Stimulated activated CD8-positive, alpha-beta memory T cell treated with anti-CD3 and anti-CD28 coated beads, Interleukin-12 subunit alpha, Interleukin-12 subunit beta, amount 100 ng/mL, for 24 hours (primary cell): ENCODE data around the gene ASXL1.
"Not testable (repeated sequence)": the region's sequence is repeated elsewhere in the genome, so short reads cannot be mapped to it uniquely, and the experiment has no call there.

ENCODE experiments used
- DNase-seq: peaks from one replicate; pipeline ENCODE4 v3.0.0-alpha.2; 2020; ENCODE audit errors: extremely low read depth

The ASXL1 gene

DNA sequence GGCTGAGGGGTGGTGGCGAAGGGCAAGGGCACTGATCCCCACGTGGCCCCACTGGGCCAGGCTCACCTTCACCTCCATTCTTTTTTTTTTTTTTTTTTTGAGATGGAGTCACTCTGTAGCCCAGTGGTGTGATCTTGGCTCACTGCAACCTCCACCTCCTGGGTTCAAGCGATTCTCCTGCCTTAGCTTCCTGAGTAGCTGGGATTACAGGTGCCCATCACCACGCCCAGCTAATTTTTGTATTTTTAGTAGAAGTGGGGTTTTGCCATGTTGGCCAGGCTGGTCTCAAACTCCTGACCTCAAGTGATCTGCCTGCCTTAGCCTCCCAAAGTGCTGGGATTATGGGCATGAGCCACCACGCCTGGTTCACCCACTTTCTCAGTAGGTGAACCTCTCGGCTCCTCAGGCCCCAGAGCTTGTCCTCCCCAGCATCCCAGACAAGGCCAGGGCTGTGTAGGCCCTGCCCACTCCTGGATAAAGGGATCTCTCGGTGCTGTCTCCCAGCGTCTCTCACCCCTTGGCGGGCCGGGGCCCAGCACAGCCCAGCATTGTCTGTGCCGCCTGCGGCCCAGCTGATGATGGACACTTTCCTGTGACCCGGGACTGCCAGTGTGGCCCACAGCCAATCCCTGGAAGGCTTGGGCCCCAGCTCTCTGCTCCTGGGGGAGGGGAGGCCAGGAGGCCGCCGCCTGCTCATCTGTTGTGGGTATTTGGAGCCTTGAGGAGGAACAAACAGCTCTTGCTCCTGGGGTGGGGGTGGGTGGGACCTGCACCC lies 108.0 kb downstream of the ASXL1 start:
- DNase-seq: not testable (repeated sequence)

DNA sequence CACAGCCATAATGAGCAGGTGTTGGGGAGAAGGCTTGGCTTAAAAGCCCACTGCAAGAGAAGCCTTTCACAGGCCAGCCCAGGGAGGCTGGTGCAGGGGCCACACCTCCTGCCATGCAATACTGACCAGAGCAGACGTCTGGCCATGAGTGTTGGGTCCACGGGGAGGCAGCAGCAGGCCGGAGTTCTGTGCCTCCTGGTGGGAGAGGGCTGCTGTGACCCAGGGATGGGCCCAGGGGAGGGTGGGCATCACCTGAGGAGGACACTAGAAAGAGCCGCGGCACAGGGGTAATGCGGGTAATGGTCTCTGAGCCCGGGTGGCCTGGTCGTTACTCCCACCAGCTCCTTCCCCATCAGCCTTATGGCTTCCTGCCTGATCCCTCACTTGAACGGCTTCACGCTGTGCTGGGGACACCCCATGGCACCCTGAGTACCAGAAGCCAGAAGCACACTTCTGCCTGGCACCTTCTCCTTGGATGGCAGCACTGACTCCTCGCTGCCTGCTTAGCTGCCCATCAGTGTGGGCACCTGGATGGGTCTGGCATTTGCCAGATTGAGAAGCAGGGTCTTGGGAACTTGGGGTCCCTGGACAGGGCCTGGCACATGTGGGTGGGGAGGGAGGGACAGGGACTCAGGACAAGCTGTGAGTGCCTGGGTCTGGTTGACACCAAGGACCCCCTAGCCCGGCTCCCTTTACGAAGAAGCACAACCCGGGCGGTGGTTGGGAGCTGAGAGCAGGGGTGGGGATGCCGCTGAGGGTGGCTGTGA lies 108.8 kb downstream of the ASXL1 start:
- no peak for DNase-seq

DNA sequence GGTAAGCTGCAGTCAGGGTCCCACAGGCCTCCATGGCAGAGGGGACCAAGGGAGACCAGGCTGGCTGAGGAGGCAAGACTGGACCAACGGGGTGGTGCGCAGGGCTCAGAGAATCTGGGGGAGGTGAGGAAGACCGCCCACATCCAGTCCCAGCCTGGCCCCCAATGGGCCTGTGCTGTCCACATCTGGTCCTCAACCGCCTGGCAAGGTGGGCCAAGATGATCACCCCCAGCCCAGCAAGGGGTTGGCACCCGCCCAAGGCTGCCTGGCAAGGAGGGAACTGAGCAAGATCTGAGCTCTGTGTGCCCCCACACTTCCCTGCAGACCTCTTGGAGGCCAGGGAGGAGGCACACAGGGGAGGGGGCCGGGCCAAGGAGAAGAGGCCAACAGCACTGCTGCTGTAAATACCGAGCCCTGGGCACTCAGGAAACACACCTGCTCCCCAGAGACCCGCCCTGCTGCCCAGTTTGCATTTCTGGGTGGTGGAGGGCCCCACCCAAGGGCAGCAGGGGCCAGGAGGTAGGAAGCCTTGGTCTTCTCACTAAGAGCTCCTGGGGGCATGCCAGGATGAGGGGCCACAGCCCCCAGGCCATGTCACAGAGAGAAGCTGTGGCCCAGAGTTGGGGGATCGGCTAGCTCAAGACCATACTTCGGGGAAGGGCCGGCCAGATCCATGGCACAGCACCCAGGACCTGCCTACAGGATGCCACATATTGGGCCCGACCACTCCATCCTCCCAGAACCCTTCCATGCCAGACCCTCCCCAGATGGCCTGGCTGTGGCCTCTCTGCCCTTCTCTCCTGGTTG lies 109.6 kb downstream of the ASXL1 start:
- no peak for DNase-seq

GRCh38 chr20:32468313-32468640 lies 110.1 kb downstream of the ASXL1 start:
- DNase-seq: no peak

- no peak for DNase-seq
These were observed 110.7 kb downstream of the ASXL1 start for GRCh38 chr20:32468860-32469259.

- no peak for DNase-seq
These were observed 112.1 kb downstream of the ASXL1 start for GRCh38 chr20:32470025-32470861.

DNA sequence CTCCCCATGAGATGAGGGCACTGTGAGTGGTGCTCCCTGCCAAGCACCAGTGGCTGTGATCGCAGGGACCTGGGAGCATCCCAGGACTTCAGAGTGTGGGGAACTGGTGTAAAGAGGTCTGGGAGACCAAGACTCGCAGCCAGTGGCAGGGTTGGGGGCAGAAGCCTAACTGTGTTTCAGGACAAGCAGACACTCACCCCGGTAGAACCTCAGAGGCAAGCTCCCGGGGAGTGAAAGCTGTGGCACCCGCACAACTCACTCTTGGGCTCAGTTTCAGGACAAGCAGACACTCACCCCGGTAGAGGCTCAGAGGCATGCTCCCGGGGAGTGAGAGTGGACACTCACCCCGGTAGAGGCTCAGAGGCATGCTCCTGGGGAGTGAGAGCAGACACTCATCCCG lies 112.8 kb downstream of the ASXL1 start:
- no peak for DNase-seq

GRCh38 chr20:32472581-32473207 lies 114.6 kb downstream of the ASXL1 start:
- no peak for DNase-seq

DNA sequence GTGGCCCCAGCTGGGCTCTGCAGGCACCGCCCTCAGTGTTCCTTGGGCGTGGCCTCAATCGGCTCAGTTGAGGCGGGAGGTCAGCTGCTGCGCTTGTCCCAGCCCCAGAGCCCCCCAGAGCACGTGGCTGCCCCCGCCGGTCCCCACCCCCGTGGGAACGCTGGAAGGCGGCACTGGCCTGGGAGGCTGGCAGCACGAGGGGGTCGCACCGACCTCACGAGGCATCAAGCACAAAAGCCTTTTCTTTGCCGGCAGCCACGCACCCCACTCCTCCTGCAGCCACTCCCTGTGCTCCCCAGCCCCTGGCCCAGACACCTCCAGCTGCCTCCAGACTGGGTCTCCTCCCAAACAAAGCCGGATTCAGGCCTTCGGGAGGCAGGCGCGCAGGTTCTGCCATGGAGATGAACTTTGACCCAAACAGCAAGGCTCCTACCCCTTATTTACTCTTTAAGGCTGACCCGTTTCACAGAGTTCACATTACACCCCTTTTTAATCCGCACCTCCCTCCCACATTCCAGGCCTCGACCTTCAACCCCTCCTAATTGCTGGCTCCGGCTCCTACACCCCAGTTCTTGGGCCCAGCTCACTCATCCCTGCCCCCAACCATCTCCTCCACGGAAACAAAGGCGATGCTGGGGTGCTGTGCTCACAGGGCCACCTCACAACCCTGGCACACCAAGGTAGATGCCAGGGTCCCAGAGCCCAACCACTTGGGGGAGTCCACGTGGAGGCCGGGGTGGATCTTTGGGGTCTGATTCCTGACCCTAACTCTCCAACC lies 115.3 kb downstream of the ASXL1 start:
- DNase-seq: no peak

DNA sequence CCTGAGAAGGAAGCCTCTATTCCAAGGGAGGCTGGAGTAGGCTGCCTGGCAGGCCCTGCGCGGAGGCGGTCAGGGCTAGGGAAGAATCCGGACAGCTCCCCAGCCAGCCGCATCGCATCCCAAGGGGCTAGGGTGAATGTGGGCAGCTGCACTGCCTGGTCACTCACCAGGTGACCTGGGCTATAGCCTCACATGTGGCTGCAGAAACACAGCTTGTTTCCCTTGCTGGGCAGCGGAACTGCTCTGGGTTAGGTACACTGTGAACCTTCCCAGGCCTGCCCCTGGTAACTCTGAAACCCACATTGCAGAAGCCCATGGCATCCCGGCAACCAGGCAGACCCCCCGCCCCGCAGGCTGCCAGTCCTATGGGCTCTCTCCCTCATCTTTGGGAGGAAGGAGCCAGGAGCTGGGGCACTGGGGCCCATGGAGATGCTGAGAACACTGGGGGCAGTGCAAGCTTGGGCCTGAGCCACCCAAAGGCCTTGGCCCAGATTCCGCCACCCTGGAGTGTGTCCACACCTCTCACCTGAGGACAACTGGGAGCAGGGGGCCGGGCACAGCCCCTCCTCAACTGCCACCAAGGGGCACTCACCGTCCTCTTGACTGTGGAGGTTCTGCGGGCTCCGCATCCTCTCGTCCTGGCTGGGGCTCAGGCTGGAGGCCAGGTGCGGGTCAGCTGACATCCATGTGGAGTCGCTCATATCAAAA lies 116.0 kb downstream of the ASXL1 start:
- DNase-seq: no peak

- DNase-seq: no peak
These were observed 116.5 kb downstream of the ASXL1 start for GRCh38 chr20:32474717-32474966.

- no peak for DNase-seq
These were observed 117.1 kb downstream of the ASXL1 start for GRCh38 chr20:32474967-32475811.

DNA sequence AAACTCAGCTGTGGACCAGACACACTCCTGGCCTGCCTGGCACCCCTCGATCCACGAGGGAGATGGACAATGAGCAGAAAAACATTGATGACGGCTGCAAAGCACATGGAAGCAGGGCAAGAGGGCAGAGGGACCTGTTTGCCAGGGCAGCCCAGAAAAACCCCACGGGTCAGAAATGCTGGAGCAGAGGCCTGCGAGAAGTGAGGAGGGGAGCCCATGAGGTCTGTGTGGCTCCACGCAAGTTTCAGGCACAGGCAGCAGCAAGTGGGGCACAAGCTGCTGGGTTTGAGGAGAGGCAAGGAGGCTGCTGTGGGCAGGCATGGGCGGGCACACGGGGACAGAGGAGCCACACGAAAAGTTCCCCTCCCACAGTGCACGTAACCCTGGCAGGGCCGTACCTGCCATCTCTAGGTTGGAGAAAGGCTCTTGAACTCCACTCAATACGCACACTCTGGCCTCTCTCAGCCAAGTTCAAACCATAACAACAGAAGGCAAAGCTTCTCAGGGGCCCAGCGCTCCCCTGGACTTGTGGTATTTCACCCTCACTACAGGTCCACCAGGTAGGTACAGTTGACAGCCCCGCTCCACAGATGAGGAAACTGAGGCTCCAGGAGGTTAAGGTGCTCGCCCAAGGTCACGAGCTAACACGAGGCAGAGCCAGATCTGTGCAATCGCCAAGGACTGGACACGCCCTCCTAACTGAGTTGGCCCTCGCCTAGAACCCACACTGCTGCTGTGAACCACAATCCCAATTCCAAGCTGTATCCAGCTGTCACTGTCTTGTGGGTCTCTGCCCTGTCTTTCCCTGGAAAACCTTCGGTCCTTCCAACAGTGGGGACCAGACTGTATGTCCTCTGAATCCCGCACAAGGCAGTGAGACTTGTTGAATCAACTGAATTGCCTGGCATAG lies 118.8 kb downstream of the ASXL1 start:
- no peak for DNase-seq

DNA sequence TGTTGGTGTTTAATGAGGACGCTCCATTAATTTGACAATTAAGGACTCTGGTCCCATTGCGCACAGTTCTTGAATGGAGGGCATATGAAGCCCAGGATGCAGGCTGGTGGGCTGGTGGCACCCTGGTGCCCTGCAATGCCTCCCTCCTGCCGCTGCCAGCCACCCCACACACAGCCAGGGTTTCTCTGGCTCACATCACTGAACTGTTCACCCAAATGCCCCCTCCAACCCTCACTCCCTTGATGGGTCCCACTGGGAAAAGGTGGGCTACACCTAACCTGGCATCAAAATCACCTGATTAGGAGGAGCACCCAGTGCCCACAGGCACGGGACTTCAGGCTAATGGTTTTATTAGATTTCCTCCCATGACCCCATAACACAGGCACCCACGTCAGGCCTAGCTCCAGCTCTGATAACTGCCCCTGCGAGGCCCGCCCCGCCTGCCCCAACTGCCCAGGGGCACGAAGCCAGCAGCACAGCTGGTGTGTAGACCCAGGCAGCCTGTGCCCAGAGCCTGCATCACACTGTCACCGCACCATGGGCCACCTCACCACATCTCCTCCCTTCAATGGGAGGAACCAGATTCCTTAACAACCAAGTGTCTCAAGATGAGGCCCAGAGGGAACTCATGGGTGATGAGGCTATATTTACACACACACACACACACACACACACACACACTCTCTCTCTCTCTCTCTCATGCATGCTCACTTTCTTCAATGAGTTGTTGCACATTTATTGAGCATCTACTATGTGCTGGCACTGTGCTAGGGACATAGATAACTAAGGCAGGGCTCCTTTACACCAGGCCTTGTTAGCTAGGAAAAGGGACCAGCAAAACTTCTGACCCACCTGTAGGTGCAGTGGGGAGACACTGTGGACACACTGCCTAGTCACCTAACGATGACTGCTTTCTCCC lies 119.7 kb downstream of the ASXL1 start:
- DNase-seq: no peak

DNA sequence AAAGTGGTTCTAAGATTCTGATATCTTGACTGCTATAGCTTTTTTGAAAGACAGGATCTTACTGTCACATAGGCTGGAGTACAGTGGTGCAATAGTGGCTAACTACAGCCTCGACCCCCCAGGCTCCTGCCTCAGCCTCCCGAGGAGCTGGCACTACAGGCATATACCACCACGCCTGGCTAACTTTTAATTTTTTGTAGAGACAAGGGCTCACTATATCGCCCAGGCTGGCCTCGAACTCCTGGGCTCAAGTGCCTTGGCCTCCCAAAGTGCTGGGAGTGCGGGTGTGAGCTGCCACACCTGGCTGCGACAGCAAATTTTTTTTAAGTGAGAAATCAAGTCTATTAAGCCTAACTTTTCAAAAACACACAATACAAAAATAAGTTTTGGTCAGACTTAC lies 120.4 kb downstream of the ASXL1 start:
- DNase-seq: no peak

GRCh38 chr20:32479012-32479411 lies 120.9 kb downstream of the ASXL1 start:
- no peak for DNase-seq

DNA sequence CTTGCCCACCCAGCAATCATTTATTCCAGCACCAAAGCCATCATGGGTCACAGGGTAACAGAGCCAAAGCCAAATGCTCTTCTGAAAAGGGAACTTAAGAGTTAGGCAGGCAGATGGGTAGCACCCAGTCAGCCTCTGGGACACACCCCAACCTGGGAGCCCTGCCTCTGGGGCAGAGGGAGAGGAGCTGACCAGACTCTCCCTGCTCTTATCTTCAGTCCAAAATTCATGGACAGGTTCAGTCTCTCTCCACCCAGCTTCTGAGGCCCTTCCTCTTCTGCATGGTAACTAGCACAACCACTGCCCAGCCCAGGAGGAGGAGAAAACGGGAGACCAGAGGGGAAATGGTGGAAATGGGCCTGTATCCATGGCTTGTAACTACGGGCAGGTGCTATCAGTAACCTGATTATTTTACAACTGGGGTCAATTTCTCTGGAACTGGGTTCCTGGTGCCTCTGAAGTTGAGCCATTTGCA lies 121.6 kb downstream of the ASXL1 start:
- DNase-seq: no peak
